ENCODE data around the gene PRDX3.

GRCh38 chr10:119159332-119159731 lies 19.3 kb downstream of the PRDX3 start:
- no peak for TF ChIP-seq CTCF (conservative IDR thresholded peaks at IDR 0.05 in 1 of 2, IDR thresholded peaks at IDR 0.05 in 1 of 2; ENCODE audit: extremely low read depth in 1 of 2, insufficient read depth in 1 of 2, low read depth in 1 of 2, low read length in 2 of 2)
- TF ChIP-seq EZH2 (IDR thresholded peaks at IDR 0.05; ENCODE audit: borderline replicate concordance, low read length) = no peak
